ENCODE results near the gene IL17B. TPM values are rescaled to one million over a fixed set of nuclear protein-coding genes. Genes with fewer than 3 reads are reported as not detected.
A peak's percentile ranks its signal among the peaks of the same experiment; 100 is the strongest.

IL17B gene
- total RNA-seq, 1 donor from 2014 or later, result not detected

DNA sequence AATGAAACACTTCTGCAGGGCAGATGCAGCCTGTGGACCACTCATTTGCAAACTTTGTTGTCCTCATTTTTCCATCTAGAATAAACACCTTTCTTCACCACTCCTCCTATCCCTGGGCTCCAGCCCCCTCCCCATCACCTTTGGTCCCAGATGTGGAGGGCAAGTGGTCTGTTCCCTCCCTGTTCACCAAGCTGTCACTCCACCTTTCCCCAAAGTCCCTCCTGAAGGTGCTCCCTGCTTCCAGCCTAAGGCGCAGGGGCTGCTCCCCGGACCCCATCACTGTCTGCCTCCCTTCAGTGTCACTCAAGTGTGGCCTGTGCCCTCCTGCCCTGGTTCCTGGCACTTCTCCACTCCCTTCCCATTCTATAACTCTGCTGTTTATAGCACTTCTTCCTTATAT is 14.4 kb downstream of the IL17B start:
- TF ChIP-seq CTCF (IDR thresholded peaks at IDR 0.05), result no peak
- H3K36me3 Mint-ChIP-seq (ENCODE audit: unreplicated experiment), result no peaks in the 10 kb centered on the region
- H3K4me3 Mint-ChIP-seq (ENCODE audit: unreplicated experiment), result no peak overlapping the region

DNA sequence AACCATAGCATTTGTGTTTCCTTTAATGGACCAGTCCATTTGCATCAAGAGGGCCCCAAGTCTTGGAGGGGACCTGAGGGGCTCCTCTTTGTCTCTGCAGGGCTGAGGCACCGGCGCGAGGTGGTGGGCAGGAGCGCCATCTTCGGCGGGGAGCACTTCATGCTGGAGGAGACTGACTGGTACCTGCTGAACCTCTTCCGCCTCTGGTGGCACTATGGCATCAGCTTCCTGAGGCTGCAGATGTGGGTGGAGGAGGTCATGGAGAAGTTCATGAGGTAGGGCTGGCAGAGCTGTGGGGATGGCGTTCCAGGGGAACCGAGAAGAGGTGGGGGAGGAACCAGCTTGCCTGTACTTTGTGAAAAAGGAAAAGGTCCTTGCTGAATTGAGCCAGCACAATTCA is 15.2 kb downstream of the IL17B start:
- H3K27ac Mint-ChIP-seq (ENCODE audit: unreplicated experiment), result no peak overlapping the region
- peak; percentile 75 for DNase-seq (ENCODE audit: extremely low spot score, unreplicated experiment)
- no peaks in the 10 kb centered on the region for H3K9me3 Mint-ChIP-seq (ENCODE audit: unreplicated experiment)
- no peak for TF ChIP-seq CTCF (IDR thresholded peaks at IDR 0.05)
- no peak overlapping the region for H3K4me3 Mint-ChIP-seq (ENCODE audit: unreplicated experiment)
- H3K27me3 Mint-ChIP-seq (ENCODE audit: unreplicated experiment), result no peaks in the 10 kb centered on the region
- no peaks in the 10 kb centered on the region for H3K36me3 Mint-ChIP-seq (ENCODE audit: unreplicated experiment)
- H3K4me1 Mint-ChIP-seq (ENCODE audit: unreplicated experiment), result peaks cover 2% of the 10 kb centered on the region

More for the DNA sequence above, 14.4 kb downstream of the IL17B start:
- peaks cover 2% of the 10 kb centered on the region for H3K4me1 Mint-ChIP-seq (ENCODE audit: unreplicated experiment)
- no peak overlapping the region for H3K27ac Mint-ChIP-seq (ENCODE audit: unreplicated experiment)
- no peaks in the 10 kb centered on the region for H3K27me3 Mint-ChIP-seq (ENCODE audit: unreplicated experiment)
- no peaks in the 10 kb centered on the region for H3K9me3 Mint-ChIP-seq (ENCODE audit: unreplicated experiment)
- DNase-seq (ENCODE audit: extremely low spot score, unreplicated experiment), result peak; percentile 59

DNA sequence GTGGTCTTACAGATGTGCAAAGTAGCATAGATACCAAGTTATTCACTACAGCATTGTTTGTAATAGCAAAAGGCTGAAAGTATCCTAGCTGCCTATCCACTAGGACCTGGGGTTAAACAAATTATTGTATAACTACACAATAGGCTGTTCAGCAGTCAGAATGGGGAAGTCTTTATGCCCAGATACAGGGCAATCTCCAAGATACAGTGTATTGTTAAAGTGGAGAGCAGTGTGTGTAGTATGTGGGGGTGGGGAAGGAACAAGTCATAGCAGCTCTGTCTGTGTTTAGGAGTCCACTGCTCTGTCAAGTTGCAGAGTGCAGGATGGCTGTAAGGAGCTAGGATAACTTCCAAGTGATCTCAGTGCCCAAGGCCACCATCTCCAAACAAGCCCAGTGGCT is 15.7 kb downstream of the IL17B start:
- Mint-ChIP-seq H3K27ac (ENCODE audit: unreplicated experiment) (no peak overlapping the region), H3K4me1 (ENCODE audit: unreplicated experiment) (peaks cover 4% of the 10 kb centered on the region), H3K36me3 (ENCODE audit: unreplicated experiment) (no peaks in the 10 kb centered on the region), H3K27me3 (ENCODE audit: unreplicated experiment) (no peaks in the 10 kb centered on the region), H3K9me3 (ENCODE audit: unreplicated experiment) (no peaks in the 10 kb centered on the region), H3K4me3 (ENCODE audit: unreplicated experiment) (no peak overlapping the region)
- no peak for TF ChIP-seq CTCF (IDR thresholded peaks at IDR 0.05)
- peak; percentile 21 for DNase-seq (ENCODE audit: extremely low spot score, unreplicated experiment)

GRCh38 chr5:149362541-149362940 is 16.6 kb downstream of the IL17B start:
- Mint-ChIP-seq H3K36me3 (ENCODE audit: unreplicated experiment) (no peaks in the 10 kb centered on the region), H3K9me3 (ENCODE audit: unreplicated experiment) (no peaks in the 10 kb centered on the region), H3K4me3 (ENCODE audit: unreplicated experiment) (no peak overlapping the region), H3K27ac (ENCODE audit: unreplicated experiment) (no peak overlapping the region), H3K27me3 (ENCODE audit: unreplicated experiment) (no peaks in the 10 kb centered on the region), H3K4me1 (ENCODE audit: unreplicated experiment) (peaks cover 7% of the 10 kb centered on the region)
- DNase-seq (ENCODE audit: extremely low spot score, unreplicated experiment), result peak; percentile 68
- TF ChIP-seq CTCF (IDR thresholded peaks at IDR 0.05), result no peak

GRCh38 chr5:149360272-149360671 is 18.8 kb downstream of the IL17B start:
- H3K27me3 Mint-ChIP-seq (ENCODE audit: unreplicated experiment), result no peaks in the 10 kb centered on the region
- no peak overlapping the region for H3K27ac Mint-ChIP-seq (ENCODE audit: unreplicated experiment)
- H3K4me1 Mint-ChIP-seq (ENCODE audit: unreplicated experiment), result peaks cover 8% of the 10 kb centered on the region
- TF ChIP-seq CTCF (IDR thresholded peaks at IDR 0.05), result no peak
- H3K9me3 Mint-ChIP-seq (ENCODE audit: unreplicated experiment), result no peaks in the 10 kb centered on the region
- no peak for DNase-seq (ENCODE audit: extremely low spot score, unreplicated experiment)
- peaks cover under 1% of the 10 kb centered on the region for H3K36me3 Mint-ChIP-seq (ENCODE audit: unreplicated experiment)
- no peak overlapping the region for H3K4me3 Mint-ChIP-seq (ENCODE audit: unreplicated experiment)

Measured in osteocyte (in vitro differentiated cells).